Naive thymus-derived CD4-positive, alpha-beta T cell (primary cell): ENCODE results near the gene KCNQ2. TPM values are rescaled to one million over a fixed set of nuclear protein-coding genes. Genes with fewer than 3 reads are reported as not detected.

Experiments used
- ATAC-seq: fragments of 150-1000 bp; cut with Tn5 transposase; 2 replicates; pipeline ENCODE4 v1.10.0; 2021; ENCODE audit warnings: mild to moderate bottlenecking, moderate library complexity
- CTCF ChIA-PET: fragments of 350-600 bp; sonication (Branson Sonifier 250); formaldehyde crosslinking; loops from one replicate; lab custom pipeline; 2021; ENCODE audit warnings: antibody characterized with exemption; lab: Charles Lee
- POLR2A ChIA-PET: fragments of 350-600 bp; sonication (Branson Sonifier 250); formaldehyde crosslinking; loops from one replicate; lab custom pipeline; 2021; ENCODE audit warnings: antibody characterized with exemption, inconsistent platforms; lab: Charles Lee
- DNase-seq, 9 donors: peaks; one replicate each; pipeline versions ENCODE4 v3.0.0 to v3.0.0-alpha.2; 2020 to 2022; ENCODE audit warnings: mixed read lengths in 1 of 9
- H3K27ac ChIP-seq: one replicate; pipeline ENCODE4 v1.7.0; 2013; ENCODE audit warnings: mild to moderate bottlenecking, low read depth, low read length, moderate library complexity
- H3K27me3 ChIP-seq, 2 donors: one replicate each; pipeline ENCODE4 v1.7.0; 2013; ENCODE audit warnings: low read length in 2 of 2, mild to moderate bottlenecking in 2 of 2, moderate library complexity in 2 of 2; ENCODE audit not compliant: control insufficient read depth in 2 of 2, insufficient read depth in 2 of 2
- H3K36me3 ChIP-seq, 3 experiments: 1 replicate in 2 of 3; 2 replicates in 1 of 3; pipeline ENCODE4 v1.7.0; 2013; ENCODE audit warnings: low read length in 3 of 3, mild to moderate bottlenecking in 3 of 3, moderate library complexity in 1 of 3; ENCODE audit not compliant: insufficient read depth in 3 of 3, control insufficient read depth in 2 of 3
- H3K4me1 ChIP-seq, 2 donors: one replicate each; pipeline ENCODE4 v1.7.0; 2013; ENCODE audit warnings: low read length in 2 of 2, mild to moderate bottlenecking in 2 of 2, moderate library complexity in 1 of 2; ENCODE audit not compliant: control insufficient read depth in 2 of 2, insufficient read depth in 2 of 2
- H3K4me3 ChIP-seq: 2 replicates; pipeline ENCODE4 v1.7.0; 2013; ENCODE audit warnings: mild to moderate bottlenecking, low read length
- H3K9me3 ChIP-seq, 3 experiments: 1 replicate in 2 of 3; 2 replicates in 1 of 3; pipeline ENCODE4 v1.7.0; 2013; ENCODE audit warnings: low read length in 3 of 3; ENCODE audit not compliant: control insufficient read depth in 2 of 3
- H3K27ac Mint-ChIP-seq, 9 donors: one replicate each; pipeline ENCODE4 v1.8.0; 2020 to 2022; ENCODE audit warnings: mixed read lengths in 9 of 9, mild to moderate bottlenecking in 8 of 9, moderate library complexity in 5 of 9, inconsistent platforms in 2 of 9
- H3K27me3 Mint-ChIP-seq, 5 donors: one replicate each; pipeline ENCODE4 v1.8.0; 2021 to 2022; ENCODE audit warnings: mixed read lengths in 5 of 5, mild to moderate bottlenecking in 1 of 5
- H3K36me3 Mint-ChIP-seq, 5 donors: one replicate each; pipeline ENCODE4 v1.8.0; 2020 to 2022; ENCODE audit warnings: mixed read lengths in 5 of 5, mild to moderate bottlenecking in 3 of 5, inconsistent platforms in 1 of 5
- H3K4me1 Mint-ChIP-seq, 7 donors: one replicate each; pipeline ENCODE4 v1.8.0; 2020 to 2022; ENCODE audit warnings: mixed read lengths in 7 of 7, mild to moderate bottlenecking in 3 of 7, inconsistent platforms in 1 of 7
- H3K4me3 Mint-ChIP-seq, 10 donors: one replicate each; pipeline ENCODE4 v1.8.0; 2020 to 2022; ENCODE audit warnings: mild to moderate bottlenecking in 10 of 10, mixed read lengths in 10 of 10, moderate library complexity in 6 of 10, inconsistent platforms in 2 of 10
- H3K9me3 Mint-ChIP-seq, 11 donors: one replicate each; pipeline ENCODE4 v1.8.0; 2020 to 2022; ENCODE audit warnings: mixed read lengths in 11 of 11, mild to moderate bottlenecking in 4 of 11, inconsistent platforms in 1 of 11, moderate library complexity in 1 of 11
- intact Hi-C, 2 donors: fragments of 100-400 bp; cut with micrococcal nuclease; formaldehyde crosslinking; loops; one replicate each; pipeline ENCODE4 v1.15.1; 2023
- polyA plus RNA-seq, 2 donors: library from polyadenylated mRNA; unstranded; fragments of 300-500 nt; fragmentation: Illumina TruSeq; gene quantifications; one replicate each; pipeline ENCODE4 v1.2.3, GENCODE V29; 2021
- total RNA-seq, 6 experiments: library from RNA in 5 of 6; stranded (reverse) in 5 of 6; gene quantifications; 1 replicate in 5 of 6; 2 replicates in 1 of 6; pipeline ENCODE4 v1.2.3 and lab custom pipeline; 2021 to 2026

KCNQ2 gene
- total and polyA plus RNA-seq, 7 experiments from 2014 or later, result 0.27 to 0.72 (median 0.30) TPM; not detected in 4

DNA sequence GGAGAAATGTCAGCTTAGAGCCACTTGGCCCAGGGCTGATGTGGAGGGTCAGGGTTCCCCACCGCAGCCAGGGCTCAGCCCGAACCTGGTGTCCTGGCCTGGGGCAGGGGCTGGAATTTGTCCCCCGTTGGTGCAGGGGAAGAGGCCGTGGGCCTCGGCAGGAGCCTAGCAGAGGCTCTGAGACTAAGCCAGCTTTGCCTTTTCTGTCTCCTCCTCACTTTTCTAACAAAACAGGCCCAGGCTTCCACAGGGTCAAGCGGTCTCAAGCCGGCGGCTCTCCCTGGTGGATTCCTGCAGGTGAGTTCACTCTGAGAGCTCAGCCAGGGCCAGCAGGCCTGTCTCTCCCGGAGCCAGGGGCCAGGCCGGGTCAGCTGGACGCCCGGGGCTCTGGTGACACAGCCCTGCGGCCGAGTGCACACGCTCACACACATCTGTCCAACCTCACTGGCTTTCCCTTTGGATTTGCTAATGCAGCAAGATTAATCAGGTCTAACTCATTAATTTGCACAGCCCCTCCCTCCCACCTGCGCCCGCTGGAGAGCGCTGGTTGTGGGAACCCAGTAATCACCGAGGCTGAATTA lies 108.4 kb downstream of the KCNQ2 start:
- no peak overlapping the region for H3K27ac ChIP-seq
- ChIA-PET POLR2A (no interaction called here), CTCF (no interaction called here)
- ATAC-seq (no peak), DNase-seq (no peak)
- H3K9me3 ChIP-seq, result no peaks in the 10 kb centered on the region
- intact Hi-C loops, result no loop called here
- peaks cover 0 to 4% of the 10 kb centered on the region in 2 donors for H3K27me3 ChIP-seq
- Mint-ChIP-seq H3K9me3 (no peaks in the 10 kb centered on the region), H3K27me3 (peaks cover 9 to 25% (median 11%) of the 10 kb centered on the region in 5 donors), H3K36me3 (no peaks in the 10 kb centered on the region), H3K27ac (no peak overlapping the region), H3K4me3 (no peak overlapping the region), H3K4me1 (peaks cover 0 to 5% (median 0%) of the 10 kb centered on the region in 7 donors)
- H3K36me3 ChIP-seq, result no peaks in the 10 kb centered on the region
- H3K4me3 ChIP-seq, result no peak overlapping the region
- no peaks in the 10 kb centered on the region for H3K4me1 ChIP-seq

DNA sequence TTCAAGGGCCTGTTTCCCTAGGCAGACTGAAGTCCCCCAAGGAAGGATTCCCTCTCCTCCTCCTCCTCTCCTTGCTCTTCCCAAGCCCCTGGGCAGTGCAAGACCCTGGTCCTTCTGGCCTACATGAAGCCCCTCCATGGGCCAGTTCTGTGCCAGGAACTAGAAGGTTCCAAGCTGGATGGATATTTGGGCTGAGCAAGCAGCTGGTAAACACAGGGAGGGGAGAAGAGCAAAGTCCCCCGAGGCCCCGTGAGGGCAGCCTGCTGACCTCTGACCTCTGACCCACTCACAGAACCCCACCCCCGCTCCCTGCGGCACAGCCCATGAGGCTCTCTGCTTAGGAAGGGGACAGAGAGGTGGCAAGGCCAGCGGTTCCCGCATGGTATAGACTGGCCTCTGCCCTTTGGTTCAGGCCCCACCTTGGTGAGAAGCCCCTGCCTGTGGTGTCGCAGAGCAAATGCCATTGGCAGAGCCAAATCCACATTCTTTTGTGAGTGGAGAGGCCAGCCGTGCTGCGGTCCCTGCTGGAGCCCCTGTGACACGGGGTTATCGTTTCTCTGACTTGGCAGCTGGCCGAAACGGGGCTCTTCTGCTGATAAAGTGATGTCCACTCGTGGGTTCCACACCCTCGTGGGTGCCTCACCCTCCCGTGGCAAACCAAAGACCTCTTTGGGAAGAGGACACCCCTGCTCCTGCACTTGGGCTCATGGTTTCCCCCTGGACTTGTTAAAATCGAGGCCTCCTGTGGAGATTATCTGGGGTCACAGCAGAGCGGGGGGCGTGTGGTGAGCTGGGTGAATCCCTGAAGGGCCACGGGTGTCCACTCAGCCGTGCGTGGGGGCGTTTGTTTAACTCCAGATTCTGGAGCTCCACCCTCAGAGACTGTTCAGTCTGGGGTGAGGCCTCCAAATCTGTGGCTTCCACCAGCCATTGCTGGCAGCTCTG lies 109.2 kb downstream of the KCNQ2 start:
- Histone ChIP-seq H3K9me3 (no peaks in the 10 kb centered on the region), H3K27ac (no peak overlapping the region), H3K4me3 (no peak overlapping the region), H3K4me1 (no peaks in the 10 kb centered on the region), H3K27me3 (peaks cover 0 to 4% of the 10 kb centered on the region in 2 donors), H3K36me3 (no peaks in the 10 kb centered on the region)
- no peak for ATAC-seq
- no peak for DNase-seq
- H3K9me3 Mint-ChIP-seq, result no peaks in the 10 kb centered on the region
- CTCF ChIA-PET, result no interaction called here
- H3K4me1 Mint-ChIP-seq, result peaks cover 0 to 5% (median 0%) of the 10 kb centered on the region in 7 donors
- H3K4me3 Mint-ChIP-seq, result peak overlapping the region in 1 of 10 donors; percentile 61
- H3K27ac Mint-ChIP-seq, result no peak overlapping the region
- H3K27me3 Mint-ChIP-seq, result peaks cover 9 to 28% (median 12%) of the 10 kb centered on the region in 5 donors
- H3K36me3 Mint-ChIP-seq, result no peaks in the 10 kb centered on the region
- POLR2A ChIA-PET, result no interaction called here
- intact Hi-C loops, result no loop called here

DNA sequence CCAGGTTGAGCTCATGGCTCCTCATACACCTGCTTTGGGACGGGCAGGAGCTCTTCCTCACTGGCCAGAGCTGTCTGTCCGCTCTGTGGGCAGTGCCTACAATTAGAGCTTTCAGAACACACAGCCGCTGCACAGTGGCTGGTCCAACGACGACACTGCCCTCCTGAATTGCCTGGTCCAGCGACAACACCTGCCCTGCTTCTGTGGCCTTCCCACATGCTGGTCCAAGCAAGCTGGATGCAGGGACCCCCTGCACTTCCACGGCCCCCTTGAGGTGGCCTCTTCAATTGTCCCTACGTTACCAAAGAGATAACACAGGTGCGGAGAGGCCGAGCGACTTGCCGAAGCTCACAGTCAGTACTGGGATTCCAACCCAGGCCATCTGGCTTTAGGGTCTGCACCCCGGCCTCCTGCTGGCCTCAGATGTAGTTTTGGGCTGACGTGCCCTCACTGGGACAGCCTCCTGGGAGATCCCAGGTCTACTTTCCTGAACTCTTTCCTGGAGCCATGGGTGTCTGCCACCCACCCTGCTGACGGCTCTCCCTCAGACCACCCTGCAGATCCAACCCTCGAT lies 109.9 kb downstream of the KCNQ2 start:
- Histone ChIP-seq H3K36me3 (no peaks in the 10 kb centered on the region), H3K27me3 (peaks cover 0 to 4% of the 10 kb centered on the region in 2 donors), H3K4me1 (no peaks in the 10 kb centered on the region), H3K9me3 (no peaks in the 10 kb centered on the region), H3K4me3 (no peak overlapping the region), H3K27ac (no peak overlapping the region)
- peaks cover 9 to 28% (median 12%) of the 10 kb centered on the region in 5 donors for H3K27me3 Mint-ChIP-seq
- no peaks in the 10 kb centered on the region for H3K36me3 Mint-ChIP-seq
- H3K4me1 Mint-ChIP-seq, result peaks cover 0 to 5% (median 0%) of the 10 kb centered on the region in 7 donors
- no peak overlapping the region for H3K27ac Mint-ChIP-seq
- no peak for DNase-seq
- intact Hi-C loops, result no loop called here
- H3K4me3 Mint-ChIP-seq, result peak overlapping the region in 2 of 10 donors; percentile 30 to 61
- H3K9me3 Mint-ChIP-seq, result no peaks in the 10 kb centered on the region
- POLR2A ChIA-PET, result no interaction called here
- no peak for ATAC-seq
- CTCF ChIA-PET, result no interaction called here

DNA sequence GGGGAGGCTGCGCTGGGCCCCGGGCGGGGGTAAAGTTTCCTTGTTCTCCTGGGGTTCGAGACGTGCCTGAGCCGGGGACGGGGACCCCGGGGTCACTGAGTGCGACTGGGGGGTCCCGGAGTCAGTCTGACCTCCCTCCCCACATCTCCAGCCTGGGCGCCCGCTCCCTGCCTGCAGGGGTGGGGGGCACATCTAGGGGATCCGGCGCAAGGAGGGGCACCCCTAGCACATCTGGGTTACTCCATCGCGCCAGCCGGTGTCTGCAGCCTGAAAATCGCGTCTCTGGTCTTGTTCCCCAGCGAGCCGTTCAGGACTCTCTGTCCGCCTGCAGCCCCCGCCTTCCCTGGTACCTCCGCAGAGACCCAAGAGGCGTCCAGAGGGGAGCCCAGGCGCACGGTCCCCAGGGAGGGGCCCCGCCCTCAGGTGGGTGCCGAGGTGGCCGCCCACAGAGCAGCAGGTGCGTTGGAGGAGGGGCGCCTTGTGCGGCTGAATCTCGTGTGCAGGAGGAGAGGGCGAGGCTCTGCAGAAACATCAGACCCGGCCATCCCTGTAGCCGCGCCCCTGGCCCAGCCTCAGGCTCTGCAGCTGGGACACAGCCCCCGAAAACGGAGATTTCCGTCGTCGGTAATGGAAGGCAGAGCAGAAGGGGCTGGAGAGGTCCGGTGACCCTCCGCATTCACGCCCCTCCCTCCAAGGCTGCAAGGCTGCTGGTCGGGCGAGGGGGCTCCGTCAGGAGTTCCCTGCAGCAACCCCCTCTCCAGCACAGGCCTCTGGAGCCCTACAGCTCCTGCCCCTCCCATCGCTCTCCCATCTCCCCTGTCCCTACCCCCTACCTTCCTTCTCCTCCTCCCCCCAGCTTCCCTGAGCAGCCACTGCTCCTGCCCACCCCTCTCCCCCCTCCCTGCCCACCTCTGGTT lies 110.7 kb downstream of the KCNQ2 start:
- ATAC-seq (peak; percentile 22), DNase-seq (peak in 1 of 9 donors; percentile 11)
- ChIA-PET CTCF (no interaction called here), POLR2A (no interaction called here)
- Mint-ChIP-seq H3K36me3 (no peaks in the 10 kb centered on the region), H3K4me1 (peaks cover 0 to 5% (median 0%) of the 10 kb centered on the region in 7 donors), H3K9me3 (no peaks in the 10 kb centered on the region), H3K4me3 (peak overlapping the region in 1 of 10 donors; percentile 61), H3K27ac (no peak overlapping the region), H3K27me3 (peaks cover 9 to 28% (median 12%) of the 10 kb centered on the region in 5 donors)
- Histone ChIP-seq H3K27me3 (peaks cover 0 to 4% of the 10 kb centered on the region in 2 donors), H3K27ac (no peak overlapping the region), H3K4me1 (no peaks in the 10 kb centered on the region), H3K4me3 (no peak overlapping the region), H3K9me3 (no peaks in the 10 kb centered on the region), H3K36me3 (no peaks in the 10 kb centered on the region)
- intact Hi-C loops, result no loop called here

DNA sequence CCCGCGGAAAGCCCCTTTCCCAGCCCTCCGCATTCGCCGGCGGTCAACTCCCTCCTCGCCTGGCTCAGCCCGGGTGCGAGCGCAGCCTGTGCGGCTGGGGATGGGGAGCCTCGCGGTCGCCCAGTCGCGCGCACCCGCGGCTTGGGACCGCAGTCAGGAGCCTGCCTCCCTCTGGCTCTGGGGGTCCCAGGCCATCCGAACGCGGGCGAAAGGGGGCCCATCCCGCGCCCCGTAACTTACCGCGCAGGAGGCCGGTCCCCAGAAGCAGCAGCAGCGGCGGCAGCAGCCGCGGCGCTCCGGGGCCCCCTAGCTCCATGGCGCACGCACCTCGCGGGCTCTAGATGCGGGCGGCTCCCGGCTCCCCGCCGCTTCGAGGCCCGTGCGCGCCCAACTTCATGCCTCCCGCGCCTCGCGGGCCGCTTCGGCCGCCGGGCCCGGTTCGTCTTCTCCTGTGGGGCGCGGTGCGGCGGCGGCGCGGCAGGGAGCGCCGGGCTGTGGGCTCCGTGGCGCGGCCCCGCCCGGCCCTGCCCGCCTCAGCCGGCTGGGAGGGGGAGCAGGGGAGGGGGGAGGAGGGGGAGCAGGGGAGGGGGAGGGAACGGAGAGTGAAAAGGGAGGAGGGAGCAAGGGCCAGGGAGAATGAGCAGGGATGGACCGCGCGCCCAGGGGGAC lies 111.5 kb downstream of the KCNQ2 start, which contains the start of gene CHRNA4:
Gene CHRNA4, minus strand, starts transcription at position 500 of the 669 bp plus-strand sequence. Its CDS starts 184 bp downstream, at position 316.
- intact Hi-C loops, result no loop called here
- Histone ChIP-seq H3K27ac (no peak within 1 kb of the TSS), H3K4me3 (no peak within 1 kb of the TSS), H3K27me3 (peaks cover 0 to 4% of the 10 kb centered on the region in 2 donors), H3K4me1 (no peaks in the 10 kb centered on the region), H3K9me3 (no peaks in the 10 kb centered on the region), H3K36me3 (no peaks in the 10 kb centered on the region)
- no peaks in the 10 kb centered on the region for H3K36me3 Mint-ChIP-seq
- DNase-seq, result no peak
- H3K4me1 Mint-ChIP-seq, result peaks cover 0 to 5% (median 0%) of the 10 kb centered on the region in 7 donors
- H3K4me3 Mint-ChIP-seq, result peak within 1 kb of the TSS in 1 of 10 donors; percentile 31
- no peak within 1 kb of the TSS for H3K27ac Mint-ChIP-seq
- ChIA-PET POLR2A (no interaction called here), CTCF (interaction anchor here (0.8 kb wide), 1 partner anchor 20 kb away, joined by 3 read pairs; no protein-coding TSS in a partner anchor)
- no peaks in the 10 kb centered on the region for H3K9me3 Mint-ChIP-seq
- H3K27me3 Mint-ChIP-seq, result peaks cover 9 to 28% (median 12%) of the 10 kb centered on the region in 5 donors
- no peak for ATAC-seq
